Measurements from ENCODE around the gene ZGPAT.

DNA sequence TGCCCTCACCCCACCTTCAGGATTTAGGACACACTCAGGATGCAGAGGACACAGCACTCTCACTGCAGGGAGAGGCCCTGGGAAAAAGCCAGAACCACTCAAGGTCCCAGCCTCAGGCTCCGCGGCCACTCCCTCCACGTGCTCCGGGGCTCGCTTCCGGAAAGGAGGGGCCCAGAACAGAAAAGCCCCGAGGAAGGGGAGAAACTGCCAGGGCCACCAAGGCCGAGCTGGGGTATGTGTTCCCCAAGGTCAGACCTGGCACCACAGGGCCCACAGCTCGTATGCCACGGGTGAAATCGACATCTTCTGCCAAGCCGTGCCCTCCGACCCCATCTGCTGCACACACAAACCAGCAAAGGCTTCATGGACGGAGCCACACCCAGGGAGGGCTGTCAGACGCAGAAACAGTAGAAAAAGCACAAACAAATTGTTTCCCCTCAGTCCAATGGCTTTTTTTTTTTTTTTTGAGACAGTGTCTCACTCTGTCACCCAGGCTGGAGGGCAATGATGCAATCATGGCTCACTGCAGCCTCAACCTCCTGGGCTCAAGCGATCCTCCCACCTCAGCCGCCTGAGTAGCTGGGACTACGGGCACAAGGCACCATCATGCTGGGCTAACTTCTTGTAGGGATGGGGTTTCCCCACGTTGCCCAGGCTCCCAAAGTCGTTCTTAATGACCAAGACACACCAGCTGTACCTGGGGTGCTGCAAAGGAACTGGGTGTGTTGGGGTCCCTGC is 65.1 kb downstream of the ZGPAT start:
- TF ChIP-seq POLR2A (IDR thresholded peaks at IDR 0.05), result no peak
- TF ChIP-seq, protein P1, sequence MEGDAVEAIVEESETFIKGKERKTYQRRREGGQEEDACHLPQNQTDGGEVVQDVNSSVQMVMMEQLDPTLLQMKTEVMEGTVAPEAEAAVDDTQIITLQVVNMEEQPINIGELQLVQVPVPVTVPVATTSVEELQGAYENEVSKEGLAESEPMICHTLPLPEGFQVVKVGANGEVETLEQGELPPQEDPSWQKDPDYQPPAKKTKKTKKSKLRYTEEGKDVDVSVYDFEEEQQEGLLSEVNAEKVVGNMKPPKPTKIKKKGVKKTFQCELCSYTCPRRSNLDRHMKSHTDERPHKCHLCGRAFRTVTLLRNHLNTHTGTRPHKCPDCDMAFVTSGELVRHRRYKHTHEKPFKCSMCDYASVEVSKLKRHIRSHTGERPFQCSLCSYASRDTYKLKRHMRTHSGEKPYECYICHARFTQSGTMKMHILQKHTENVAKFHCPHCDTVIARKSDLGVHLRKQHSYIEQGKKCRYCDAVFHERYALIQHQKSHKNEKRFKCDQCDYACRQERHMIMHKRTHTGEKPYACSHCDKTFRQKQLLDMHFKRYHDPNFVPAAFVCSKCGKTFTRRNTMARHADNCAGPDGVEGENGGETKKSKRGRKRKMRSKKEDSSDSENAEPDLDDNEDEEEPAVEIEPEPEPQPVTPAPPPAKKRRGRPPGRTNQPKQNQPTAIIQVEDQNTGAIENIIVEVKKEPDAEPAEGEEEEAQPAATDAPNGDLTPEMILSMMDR (IDR thresholded peaks at IDR 0.05), result no peak
- no peak for TF ChIP-seq EP300 (IDR thresholded peaks at IDR 0.05)

Measured in ovary (tissue), 3 donors.